Mononuclear cell (primary cell): ENCODE results near the gene IL17RE. TPM values are rescaled to one million over a fixed set of nuclear protein-coding genes. Genes with fewer than 3 reads are reported as not detected.
A peak's percentile ranks its signal among the peaks of the same experiment; 100 is the strongest.

Experiments used
- H3K27me3 ChIP-seq: 2 replicates; pipeline ENCODE4 v1.6.0; 2011; ENCODE audit warnings: low read length, control low read depth; ENCODE audit not compliant: insufficient read depth
- H3K4me1 ChIP-seq: 2 replicates; pipeline ENCODE4 v1.5.1; 2011; ENCODE audit warnings: mild to moderate bottlenecking, low read length, control low read depth; ENCODE audit not compliant: insufficient read depth
- H3K4me3 ChIP-seq: 2 replicates; pipeline ENCODE4 v1.5.1; 2011; ENCODE audit warnings: mild to moderate bottlenecking, low read length, moderate library complexity
- H3K9me3 ChIP-seq: 2 replicates; pipeline ENCODE4 v1.5.1; 2011; ENCODE audit warnings: low read depth, mild to moderate bottlenecking, control low read depth, low read length
- total RNA-seq: library from RNA; depleted of rRNA; stranded (reverse); fragments of >200 nt; gene quantifications from one replicate; pipeline ENCODE4 v1.2.3, GENCODE V29; 2012

Gene IL17RE
- total RNA-seq, 1 donor, result 0.10 TPM

- no peaks in the 10 kb centered on the region for H3K9me3 ChIP-seq
- peak overlapping the region; percentile 40 for H3K4me3 ChIP-seq
- H3K4me1 ChIP-seq, result peaks cover 16% of the 10 kb centered on the region
- H3K27me3 ChIP-seq, result no peaks in the 10 kb centered on the region
These were observed 43.7 kb downstream of the IL17RE start for GRCh38 chr3:9946112-9947024.

GRCh38 chr3:9947025-9947995 lies 44.7 kb downstream of the IL17RE start:
- no peaks in the 10 kb centered on the region for H3K27me3 ChIP-seq
- H3K4me1 ChIP-seq, result peaks cover 25% of the 10 kb centered on the region
- H3K4me3 ChIP-seq, result no peak overlapping the region
- no peaks in the 10 kb centered on the region for H3K9me3 ChIP-seq

GRCh38 chr3:9948586-9948985 lies 45.9 kb downstream of the IL17RE start:
- H3K4me3 ChIP-seq, result no peak overlapping the region
- H3K9me3 ChIP-seq, result no peaks in the 10 kb centered on the region
- no peaks in the 10 kb centered on the region for H3K27me3 ChIP-seq
- H3K4me1 ChIP-seq, result peaks cover 25% of the 10 kb centered on the region

GRCh38 chr3:9949115-9949514 lies 46.5 kb downstream of the IL17RE start:
- H3K4me1 ChIP-seq, result peaks cover 25% of the 10 kb centered on the region
- H3K9me3 ChIP-seq, result no peaks in the 10 kb centered on the region
- no peak overlapping the region for H3K4me3 ChIP-seq
- no peaks in the 10 kb centered on the region for H3K27me3 ChIP-seq

- Histone ChIP-seq H3K4me1 (peaks cover 25% of the 10 kb centered on the region), H3K4me3 (no peak overlapping the region), H3K27me3 (no peaks in the 10 kb centered on the region), H3K9me3 (no peaks in the 10 kb centered on the region)
These were observed 47.0 kb downstream of the IL17RE start for GRCh38 chr3:9949626-9950025.

GRCh38 chr3:9951126-9951525 lies 48.5 kb downstream of the IL17RE start:
- Histone ChIP-seq H3K27me3 (no peaks in the 10 kb centered on the region), H3K4me3 (no peak overlapping the region)

GRCh38 chr3:9951598-9951961 lies 48.9 kb downstream of the IL17RE start:
- H3K4me1 ChIP-seq, result peaks cover 18% of the 10 kb centered on the region
- peak overlapping the region; percentile 43 for H3K4me3 ChIP-seq
- no peaks in the 10 kb centered on the region for H3K9me3 ChIP-seq
- H3K27me3 ChIP-seq, result no peaks in the 10 kb centered on the region

More at GRCh38 chr3:9951126-9951525, 48.5 kb downstream of the IL17RE start:
- Histone ChIP-seq H3K4me1 (peaks cover 22% of the 10 kb centered on the region), H3K9me3 (no peaks in the 10 kb centered on the region)

GRCh38 chr3:9951962-9952805 lies 49.5 kb downstream of the IL17RE start, which contains the start of gene PRRT3:
PRRT3 (minus strand) TSS chr3:9952408; CDS start chr3:9950115, 2,293 bp downstream.
- H3K9me3 ChIP-seq, result no peaks in the 10 kb centered on the region
- peaks cover 14% of the 10 kb centered on the region for H3K4me1 ChIP-seq
- H3K27me3 ChIP-seq, result no peaks in the 10 kb centered on the region
- H3K4me3 ChIP-seq, result peak within 1 kb of the TSS; percentile 43

- Histone ChIP-seq H3K9me3 (no peaks in the 10 kb centered on the region), H3K27me3 (no peaks in the 10 kb centered on the region)
These were observed 52.4 kb downstream of the IL17RE start for GRCh38 chr3:9955067-9955502.

GRCh38 chr3:9955611-9956352 lies 53.1 kb downstream of the IL17RE start:
- H3K9me3 ChIP-seq, result no peaks in the 10 kb centered on the region
- no peak overlapping the region for H3K4me3 ChIP-seq
- no peaks in the 10 kb centered on the region for H3K27me3 ChIP-seq
- peaks cover 14% of the 10 kb centered on the region for H3K4me1 ChIP-seq

More at GRCh38 chr3:9955067-9955502, 52.4 kb downstream of the IL17RE start:
- peaks cover 14% of the 10 kb centered on the region for H3K4me1 ChIP-seq
- H3K4me3 ChIP-seq, result no peak overlapping the region

GRCh38 chr3:9957214-9957613 lies 54.6 kb downstream of the IL17RE start:
- Histone ChIP-seq H3K9me3 (no peaks in the 10 kb centered on the region), H3K4me1 (peaks cover under 1% of the 10 kb centered on the region), H3K4me3 (no peak overlapping the region), H3K27me3 (no peaks in the 10 kb centered on the region)

- Histone ChIP-seq H3K4me1 (no peaks in the 10 kb centered on the region), H3K9me3 (no peaks in the 10 kb centered on the region), H3K4me3 (no peak overlapping the region), H3K27me3 (no peaks in the 10 kb centered on the region)
These were observed 62.7 kb downstream of the IL17RE start for GRCh38 chr3:9965200-9965875.
